Amniotic epithelial cell (primary cell): ENCODE data around the gene SLC35B2.
"Not testable (repeated sequence)": the region's sequence is repeated elsewhere in the genome, so short reads cannot be mapped to it uniquely, and the experiment has no call there.

Experiments used
- DNase-seq: peaks from one replicate; pipeline ENCODE4 v3.0.0-alpha.2; 2010; ENCODE audit warnings: low read depth

SLC35B2 gene

DNA sequence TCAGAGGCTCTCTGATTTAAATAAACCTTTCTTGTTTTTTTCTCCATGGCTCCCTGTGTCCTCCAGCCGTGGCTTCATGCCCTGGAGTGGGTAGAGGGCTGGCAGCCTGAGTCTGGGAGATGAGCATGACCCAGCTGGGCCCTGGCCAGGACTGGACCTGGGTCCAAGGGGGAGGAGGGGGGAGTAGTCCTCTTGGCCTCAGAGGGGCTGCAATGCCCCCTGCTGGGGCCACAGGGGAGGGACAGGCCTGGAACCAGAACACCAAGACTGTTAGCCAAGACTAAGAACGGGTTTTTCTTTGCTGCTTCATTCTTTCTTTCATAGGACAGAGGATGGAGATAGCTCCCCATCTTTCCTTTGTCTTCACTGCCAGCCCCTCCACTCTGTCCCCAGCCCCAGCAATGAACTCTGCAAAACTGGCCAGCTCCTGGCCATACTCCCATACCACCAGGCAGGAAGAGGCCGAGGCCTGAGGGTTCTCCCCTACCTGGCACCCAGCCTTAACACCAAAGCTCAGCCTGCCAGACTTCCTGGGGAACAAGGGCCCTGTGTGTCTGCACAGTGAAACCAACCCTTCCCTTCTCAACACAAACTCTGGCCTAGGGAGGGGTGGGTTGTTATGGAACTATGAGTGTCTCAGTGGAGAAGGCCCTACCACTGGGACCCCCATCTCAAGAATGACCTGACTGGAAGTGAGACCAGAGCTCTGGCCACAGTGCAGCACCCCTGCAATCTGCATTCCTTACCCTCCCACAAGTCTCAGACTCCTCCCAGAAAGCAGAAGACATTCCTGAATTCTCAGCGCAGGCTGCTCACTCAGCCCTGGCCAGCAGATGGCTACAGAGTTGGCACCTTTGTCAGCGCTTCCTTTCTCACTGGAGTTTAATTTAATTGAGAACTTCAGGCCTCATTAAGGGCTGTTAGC lies 23.0 kb downstream of the SLC35B2 start:
- DNase-seq = peak; percentile 86

DNA sequence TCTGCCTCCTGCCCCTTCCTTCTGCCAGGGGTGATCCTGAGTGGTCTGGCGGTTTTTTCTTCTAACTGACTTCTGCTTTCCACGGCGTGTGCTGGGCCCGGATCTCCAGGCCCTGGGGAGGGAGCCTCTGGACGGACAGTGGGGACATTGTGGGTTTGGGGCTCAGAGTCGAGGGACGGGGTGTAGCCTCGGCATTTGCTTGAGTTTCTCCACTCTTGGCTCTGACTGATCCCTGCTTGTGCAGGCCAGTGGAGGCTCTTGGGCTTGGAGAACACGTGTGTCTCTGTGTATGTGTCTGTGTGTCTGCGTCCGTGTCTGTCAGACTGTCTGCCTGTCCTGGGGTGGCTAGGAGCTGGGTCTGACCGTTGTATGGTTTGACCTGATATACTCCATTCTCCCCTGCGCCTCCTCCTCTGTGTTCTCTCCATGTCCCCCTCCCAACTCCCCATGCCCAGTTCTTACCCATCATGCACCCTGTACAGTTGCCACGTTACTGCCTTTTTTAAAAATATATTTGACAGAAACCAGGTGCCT lies 23.7 kb downstream of the SLC35B2 start:
- DNase-seq = no peak

DNA sequence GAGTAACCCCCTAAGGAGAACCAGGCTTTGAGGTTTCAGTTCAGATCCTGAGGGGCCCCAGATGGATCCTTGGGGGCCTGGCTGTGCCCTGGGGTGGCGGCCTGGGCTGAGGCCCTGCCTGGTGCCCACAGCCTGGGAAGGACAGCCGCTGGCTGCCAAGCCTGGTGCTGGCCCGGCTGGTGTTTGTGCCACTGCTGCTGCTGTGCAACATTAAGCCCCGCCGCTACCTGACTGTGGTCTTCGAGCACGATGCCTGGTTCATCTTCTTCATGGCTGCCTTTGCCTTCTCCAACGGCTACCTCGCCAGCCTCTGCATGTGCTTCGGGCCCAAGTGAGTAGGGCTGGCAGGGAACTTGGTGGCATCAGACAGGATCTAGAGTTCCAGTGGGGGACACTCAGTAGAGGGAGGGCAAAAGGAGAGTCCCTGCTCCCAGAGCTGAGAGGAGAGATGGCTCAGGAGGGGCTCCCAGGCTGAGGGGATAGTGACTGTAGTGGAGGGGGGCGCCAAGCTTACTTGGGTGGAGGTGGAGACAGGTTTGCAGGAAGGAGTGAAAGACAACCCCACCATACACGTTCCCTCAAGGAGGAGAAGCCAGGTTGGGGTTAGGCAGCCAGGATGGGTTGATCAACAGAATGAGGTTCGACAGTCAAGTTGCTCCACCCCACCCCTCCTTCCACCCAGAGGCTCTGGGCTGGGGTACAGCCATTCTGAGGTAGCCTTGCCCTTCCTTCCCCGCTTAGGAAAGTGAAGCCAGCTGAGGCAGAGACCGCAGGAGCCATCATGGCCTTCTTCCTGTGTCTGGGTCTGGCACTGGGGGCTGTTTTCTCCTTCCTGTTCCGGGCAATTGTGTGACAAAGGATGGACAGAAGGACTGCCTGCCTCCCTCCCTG lies 24.4 kb downstream of the SLC35B2 start:
- DNase-seq = no peak

DNA sequence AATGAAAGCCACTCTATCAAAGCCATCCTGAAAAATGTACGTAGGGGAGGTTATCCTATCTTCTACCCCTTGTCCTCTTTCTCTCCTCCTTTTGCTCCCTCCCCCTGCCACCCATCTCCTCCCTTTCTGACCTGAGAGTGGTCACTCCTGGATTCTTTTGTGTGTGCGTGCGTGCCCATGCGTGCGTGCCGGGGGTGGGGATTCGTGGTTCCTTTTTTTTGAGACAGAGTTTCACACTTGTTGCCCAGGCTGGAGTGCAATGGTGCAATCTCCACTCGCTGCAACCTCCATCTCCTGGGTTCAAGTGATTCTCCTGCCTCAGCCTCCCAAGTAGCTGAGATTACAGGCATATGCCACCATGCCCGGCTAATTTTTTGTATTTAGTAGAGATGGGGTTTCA lies 25.9 kb downstream of the SLC35B2 start:
- not testable (repeated sequence) for DNase-seq

DNA sequence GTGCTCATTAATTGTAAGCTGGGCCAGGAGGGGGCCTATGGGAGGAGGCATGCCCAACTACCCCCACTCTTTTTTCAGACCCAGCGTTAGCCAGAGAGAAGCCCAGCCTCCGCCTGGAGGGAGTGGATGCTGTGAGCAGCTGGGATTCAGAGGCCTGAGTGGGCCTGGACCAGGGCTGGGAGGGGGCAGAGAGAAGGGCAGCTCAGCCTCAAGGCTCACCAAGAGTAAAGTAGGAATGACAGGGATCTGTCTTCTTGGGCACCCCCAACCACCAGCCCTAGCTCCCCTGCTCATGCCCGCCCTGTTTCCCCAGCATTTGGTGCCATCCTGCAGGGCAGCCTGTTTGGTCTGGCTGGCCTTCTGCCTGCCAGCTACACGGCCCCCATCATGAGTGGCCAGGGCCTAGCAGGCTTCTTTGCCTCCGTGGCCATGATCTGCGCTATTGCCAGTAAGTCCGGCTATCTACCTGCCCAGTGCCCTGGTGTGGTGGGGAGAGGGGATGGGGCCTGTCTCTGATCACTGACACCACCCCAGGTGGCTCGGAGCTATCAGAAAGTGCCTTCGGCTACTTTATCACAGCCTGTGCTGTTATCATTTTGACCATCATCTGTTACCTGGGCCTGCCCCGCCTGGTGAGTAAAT lies 27.2 kb downstream of the SLC35B2 start:
- no peak for DNase-seq

DNA sequence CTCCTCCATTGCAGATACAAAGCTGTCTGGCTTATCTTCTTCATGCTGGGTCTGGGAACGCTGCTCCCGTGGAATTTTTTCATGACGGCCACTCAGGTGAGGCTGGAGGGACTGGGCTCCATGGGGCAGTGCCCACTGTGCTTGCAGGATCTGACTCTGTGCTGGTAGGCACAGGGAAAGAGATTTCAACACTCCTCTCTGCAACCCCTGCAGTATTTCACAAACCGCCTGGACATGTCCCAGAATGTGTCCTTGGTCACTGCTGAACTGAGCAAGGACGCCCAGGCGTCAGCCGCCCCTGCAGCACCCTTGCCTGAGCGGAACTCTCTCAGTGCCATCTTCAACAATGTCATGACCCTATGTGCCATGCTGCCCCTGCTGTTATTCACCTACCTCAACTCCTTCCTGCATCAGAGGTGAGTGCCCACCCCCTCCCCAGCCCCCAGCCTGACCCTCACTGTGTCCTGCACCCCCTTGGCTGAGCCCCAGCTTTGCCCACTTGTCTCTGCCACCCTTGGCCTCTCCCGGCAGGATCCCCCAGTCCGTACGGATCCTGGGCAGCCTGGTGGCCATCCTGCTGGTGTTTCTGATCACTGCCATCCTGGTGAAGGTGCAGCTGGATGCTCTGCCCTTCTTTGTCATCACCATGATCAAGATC lies 27.8 kb downstream of the SLC35B2 start:
- no peak for DNase-seq

DNA sequence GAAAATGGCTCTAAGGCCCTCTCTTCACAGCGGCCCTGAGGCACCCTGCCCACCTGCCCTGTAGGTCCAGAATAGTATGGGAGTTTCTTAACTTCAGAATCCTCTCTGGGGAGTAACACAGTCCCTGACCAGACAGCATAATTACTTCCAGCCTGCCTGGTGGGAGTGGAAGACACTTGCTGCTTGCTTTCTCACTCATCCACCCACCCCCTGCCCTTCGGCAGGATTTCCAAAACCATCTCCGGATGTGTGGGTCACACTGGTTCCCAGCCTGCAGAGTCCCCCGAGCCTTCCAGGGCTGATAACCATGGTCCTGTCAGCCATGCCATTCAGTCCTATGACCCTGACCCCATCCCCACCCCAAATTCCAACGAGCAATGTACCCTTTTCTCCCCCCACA lies 28.5 kb downstream of the SLC35B2 start:
- no peak for DNase-seq

DNA sequence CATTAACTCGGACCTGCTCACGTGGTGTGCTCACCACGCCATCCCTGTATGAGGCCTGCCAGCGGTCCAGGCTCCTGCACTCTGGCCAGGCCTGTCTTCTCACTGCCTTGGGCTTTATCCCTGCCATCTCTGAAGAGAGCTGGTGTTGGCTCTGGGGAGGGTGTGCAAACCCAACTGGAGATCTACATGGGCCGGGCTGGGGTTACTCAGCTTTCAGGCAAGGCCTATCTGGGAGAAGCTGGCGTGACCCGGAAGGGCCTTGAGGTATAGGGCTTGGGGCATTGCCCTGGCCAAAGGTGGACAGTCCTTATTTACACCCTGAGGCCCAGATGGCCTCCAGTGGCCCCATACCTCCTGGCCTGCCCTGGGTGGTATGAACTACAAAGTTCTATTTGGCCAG lies 28.9 kb downstream of the SLC35B2 start:
- DNase-seq = no peak

DNA sequence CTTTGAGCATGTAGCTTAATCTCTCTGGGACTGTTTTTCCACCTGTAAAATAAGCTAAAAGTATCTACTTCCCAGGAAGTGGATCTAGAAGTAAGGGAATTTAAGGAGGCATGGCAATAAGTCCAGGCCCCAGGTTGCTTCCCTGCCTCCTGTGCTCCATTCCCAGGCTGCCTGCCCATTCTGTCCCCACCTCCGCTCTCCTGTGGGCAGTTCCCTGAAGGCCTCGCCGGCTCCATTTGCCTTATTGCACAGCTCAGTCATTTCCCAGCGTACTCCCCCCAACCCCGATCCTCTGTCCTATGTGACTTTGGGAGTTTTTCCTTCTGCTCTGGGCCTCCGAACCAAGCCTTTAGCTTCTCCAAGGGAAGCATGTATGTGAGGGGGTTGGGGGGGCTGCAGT lies 29.3 kb downstream of the SLC35B2 start:
- no peak for DNase-seq

DNA sequence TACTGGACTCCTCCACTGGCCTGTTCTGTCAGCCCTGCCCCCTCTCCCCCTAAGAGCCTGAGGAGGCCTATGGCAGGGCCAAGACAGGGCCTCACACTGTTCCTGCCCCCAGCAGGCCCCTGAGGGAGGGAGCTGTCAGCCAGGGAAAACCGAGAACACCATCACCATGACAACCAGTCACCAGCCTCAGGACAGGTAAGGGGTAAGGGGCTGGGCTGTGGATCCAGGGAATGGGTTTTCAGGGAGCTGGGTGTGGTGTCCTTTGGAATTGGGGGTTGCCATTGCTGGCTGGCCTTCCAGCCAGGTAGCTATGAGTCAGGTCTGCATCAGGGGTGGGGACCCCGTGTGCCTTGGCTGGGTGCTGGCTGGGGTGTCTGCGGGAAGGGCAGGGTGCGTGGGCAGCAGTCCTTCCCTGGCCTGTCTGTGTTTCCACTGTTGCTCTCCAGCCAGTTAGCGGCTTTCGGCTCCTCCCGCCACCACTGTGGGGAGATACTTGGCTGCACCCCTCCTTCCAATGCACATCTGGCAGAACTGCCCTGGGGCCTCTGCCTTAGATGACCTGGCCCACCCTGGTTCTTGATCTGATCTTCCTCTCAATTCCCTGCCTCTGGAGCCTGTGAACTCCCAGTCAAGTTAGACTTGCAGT lies 30.1 kb downstream of the SLC35B2 start:
- DNase-seq = no peak

DNA sequence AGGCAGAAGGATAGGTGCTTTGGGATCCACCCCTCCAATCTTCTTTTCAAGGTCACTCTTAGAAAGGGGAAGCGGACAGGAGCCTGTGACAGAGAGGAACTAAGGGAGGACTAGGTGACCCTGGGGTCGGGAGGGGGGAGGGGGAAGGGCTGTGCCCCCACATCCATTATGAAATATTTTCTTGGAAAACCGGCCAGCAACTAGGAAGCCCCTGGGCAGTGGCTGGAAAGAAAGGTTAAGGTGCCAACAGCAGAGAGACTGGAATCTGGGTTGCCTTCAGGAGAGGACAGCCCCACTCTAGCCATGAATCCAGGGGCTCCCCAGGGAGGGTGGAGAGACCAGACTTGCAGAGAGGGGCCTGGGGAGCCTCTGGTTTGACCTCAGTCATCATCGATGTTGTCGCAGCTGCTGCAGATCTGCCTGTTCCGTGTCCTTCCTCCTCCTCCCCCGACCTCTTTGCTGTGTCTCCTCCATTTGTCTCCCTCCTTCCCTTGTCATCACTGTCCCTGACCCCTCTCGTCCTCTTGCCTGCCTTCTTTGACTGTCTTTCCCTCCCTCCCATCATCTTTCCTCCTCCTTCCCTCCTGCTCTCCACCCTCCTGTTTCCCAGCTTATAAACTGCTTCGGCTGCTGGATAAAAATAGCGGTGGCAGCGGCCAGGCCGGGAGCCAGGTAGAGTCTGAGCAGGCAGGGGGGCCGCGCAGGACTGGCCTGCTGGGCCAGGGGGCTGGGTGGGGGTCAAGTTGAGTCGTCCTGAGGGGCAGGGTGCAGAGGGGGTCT lies 30.8 kb downstream of the SLC35B2 start:
- no peak for DNase-seq

DNA sequence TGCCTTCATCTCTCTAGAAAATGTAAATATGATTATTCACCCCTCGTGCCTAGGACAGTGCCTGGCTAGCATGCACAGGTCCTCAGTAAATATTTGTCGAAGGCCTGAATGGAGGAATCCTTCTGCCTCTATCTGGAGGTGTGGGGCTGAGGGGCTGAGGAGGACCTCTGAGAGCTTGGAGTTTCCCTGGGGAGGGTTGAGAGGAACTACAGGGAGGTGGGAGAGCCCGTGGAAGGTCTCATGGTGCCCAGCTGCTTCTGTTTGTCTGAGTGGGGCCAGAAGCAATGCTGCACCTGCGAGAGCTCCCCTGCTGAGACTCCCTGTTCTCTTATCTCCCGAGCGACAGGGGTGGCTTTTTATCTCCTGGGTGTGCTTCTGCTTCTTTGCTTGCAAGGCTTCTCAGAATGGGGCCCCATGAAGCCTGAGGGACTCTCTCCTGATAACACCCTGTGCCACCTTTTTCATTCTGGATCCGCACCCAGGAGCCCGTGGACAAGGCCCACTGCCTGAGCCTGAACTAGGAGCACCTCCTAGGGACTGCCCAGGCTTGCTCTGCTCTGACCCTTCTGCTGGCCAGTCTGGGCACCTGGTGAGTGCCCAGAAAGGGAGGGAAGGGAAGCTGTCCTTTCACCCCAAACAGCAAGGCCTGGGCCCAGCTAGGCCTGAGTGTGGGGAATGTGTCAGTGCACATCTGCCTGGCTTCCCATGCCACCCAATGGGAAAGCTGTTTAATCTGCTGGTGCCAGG lies 31.6 kb downstream of the SLC35B2 start:
- DNase-seq = no peak

DNA sequence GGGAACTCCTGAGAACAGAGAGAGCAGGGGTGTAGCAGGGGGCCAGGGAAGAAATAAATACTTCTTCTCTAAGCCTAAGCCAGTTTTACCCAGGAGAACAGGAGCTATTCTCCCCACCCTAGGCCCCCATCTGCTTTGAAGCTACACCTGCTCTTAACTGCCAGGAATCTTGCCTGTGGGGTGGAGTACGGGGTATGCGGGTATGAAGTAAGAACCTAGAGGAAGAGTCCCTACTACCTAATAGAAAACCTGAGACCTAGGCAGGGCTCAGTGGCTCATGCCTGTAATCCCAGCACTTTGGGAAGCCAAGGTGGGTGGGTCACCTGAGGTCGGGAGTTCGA lies 32.4 kb downstream of the SLC35B2 start:
- DNase-seq = no peak

DNA sequence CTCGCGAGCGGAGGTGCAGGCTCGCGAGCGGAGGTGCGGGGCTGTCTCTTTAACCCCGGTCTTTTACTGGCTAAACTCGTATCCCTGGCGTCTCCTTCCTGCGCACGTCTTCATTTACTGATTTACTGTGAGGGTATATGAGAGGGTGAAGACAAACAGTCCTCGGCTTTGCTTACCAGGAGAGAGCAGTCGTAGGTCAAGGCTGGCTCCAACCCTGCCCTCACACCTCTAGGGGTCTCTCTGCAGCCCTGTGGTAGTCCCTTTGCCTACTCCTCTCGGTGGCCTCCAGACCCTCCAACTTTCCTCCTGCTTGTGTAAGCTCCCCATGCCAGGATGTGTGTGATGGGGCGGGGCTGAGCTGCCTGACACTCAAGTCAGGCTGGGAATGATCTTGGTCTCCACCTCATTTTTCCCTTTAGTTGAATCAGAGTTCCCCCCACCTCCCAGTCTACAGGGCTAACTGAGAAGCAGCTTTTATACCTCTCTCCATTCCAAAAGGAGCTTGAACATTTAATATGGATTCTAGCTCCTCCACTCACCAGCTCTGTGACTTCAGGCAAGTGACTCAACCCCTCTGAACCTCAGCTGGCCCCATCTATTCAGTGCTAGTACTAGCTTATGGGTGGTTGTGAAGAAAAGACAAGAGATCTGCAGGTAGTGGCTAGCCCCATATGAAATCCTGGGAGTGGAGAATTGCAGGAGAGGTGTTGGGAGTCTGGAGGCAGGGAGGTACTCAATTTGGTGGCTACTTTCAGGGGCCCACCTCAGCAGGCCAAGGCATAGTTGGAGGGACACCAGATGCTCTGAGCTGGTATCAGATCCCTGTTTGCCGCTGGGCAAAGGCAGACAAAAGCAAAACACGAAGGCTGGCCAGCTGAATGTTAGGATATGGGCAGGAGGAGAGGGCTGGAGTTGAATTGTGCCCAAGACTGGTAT lies 33.0 kb downstream of the SLC35B2 start:
- DNase-seq = peak; percentile 11

DNA sequence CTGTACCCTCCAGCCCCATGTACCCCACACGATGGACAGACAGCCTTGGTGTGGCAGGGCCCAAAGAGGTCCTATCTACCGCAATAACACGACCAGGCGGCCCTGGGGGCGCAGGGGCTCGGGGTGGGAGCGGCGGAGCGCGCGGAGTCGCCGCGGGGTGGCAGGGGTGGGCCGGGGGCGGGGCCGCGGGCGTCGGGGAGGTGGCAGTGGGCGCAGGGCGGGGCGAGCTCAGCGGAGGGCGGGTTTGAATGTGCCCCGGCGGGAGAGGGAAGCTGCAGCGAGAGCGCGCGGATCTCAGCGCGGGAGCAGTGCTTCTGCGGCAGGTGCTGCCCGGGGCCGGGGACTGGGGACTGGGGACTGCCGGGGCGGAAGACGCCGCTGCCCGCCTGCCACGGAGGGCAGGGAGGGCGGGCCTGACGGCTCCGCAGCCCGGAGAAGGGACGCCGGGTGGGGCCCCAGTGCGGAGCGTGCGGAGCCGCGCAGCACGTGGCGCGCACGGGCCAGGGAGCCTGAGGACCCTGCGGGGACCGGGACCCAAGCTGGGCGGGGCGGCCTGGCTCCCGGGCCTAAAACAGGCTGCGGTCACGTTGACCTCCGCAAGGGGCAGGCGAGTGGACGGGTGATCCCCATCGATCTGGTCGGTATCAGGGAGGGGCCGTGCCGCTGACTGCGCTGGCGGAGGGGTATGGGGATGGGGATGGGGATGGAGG lies 33.9 kb downstream of the SLC35B2 start, which contains the start of gene SLC29A1:
TSS of gene SLC29A1 (plus strand) at position 277 of the 710 bp plus-strand sequence. CDS start 3,719 bp downstream, outside the sequence.
- peak; percentile 15 for DNase-seq

DNA sequence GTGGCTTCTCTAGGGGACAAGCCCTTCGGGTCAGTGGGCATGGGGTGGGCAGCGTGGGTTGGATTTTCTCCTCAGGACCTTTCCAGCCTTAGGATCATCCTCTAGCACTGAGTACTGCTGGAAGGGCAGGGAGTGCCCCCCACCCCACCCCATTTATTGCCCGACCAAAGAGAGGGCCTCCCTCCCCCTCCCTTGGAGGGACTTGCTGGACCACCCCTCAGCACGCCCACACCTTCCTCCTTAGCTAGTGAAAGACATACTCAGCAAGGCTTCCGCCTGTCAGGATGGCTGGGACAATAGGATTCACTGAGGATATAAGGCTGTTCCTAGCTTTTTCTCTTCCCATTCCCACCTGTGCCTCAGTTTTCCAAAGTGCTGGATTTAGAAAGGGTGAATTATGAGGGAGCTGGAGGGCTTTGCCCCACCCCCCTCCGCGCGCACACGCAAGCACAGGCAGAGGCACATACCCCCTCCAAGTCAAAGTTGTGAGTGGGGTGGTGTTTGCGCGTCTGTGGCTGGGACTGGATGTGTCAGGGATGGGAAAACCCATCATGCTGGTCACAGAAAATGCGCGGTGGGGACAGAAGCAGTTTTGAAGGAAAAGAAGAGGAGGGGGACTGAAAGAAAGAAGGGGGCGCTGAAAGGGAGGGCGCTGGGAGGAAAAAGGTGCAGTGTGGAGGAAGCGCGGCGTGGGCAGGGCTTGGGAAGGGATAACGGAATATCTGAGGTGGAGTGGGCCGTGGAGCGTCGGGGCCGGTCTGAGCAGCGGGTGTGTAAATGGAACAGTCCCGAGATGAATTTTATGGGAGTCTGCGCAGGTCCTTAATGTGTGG lies 34.6 kb downstream of the SLC35B2 start:
- DNase-seq = no peak

DNA sequence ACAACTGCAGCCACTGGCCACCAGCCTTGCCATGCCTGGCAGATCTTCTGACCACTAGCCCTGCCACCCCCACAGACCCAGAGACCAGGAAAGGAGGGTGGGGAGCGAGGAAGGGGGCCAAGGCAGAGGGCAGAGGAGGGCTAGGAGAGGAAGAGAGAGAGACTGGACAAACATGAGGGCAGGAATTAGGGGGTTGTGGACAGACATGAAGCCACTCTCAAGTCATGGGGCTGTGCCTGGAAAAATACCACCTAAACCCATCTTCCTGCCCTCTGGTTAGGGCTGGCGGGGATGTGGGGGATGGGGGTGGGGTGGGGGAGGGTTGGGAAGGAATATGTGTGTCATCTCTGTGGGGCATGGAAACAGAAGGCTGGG lies 35.4 kb downstream of the SLC35B2 start:
- no peak for DNase-seq
